ENCODE results near the gene TCAF1. TPM values are rescaled to one million over a fixed set of nuclear protein-coding genes. Genes with fewer than 3 reads are reported as not detected.
"Not testable (repeated sequence)": the region's sequence is repeated elsewhere in the genome, so short reads cannot be mapped to it uniquely, and the experiment has no call there.

Gene TCAF1
- total RNA-seq, 1 donor: 61.5 TPM

GRCh38 chr7:143876218-143876617 lies 25.8 kb downstream of the TCAF1 start:
- no peak overlapping the region for H3K4me3 ChIP-seq (ENCODE audit: low read depth, low read length)
- no peak for TF ChIP-seq CTCF (IDR thresholded peaks at IDR 0.05; ENCODE audit: insufficient read depth, low read length)
- DNase-seq (ENCODE audit: low read depth): no peak

- DNase-seq (ENCODE audit: low read depth); H3K4me3 ChIP-seq (ENCODE audit: low read depth, low read length): not testable (repeated sequence)
Measured at GRCh38 chr7:143873242-143873641, 28.7 kb downstream of the TCAF1 start.

GRCh38 chr7:143871534-143871933 lies 30.4 kb downstream of the TCAF1 start:
- not testable (repeated sequence) for DNase-seq (ENCODE audit: low read depth); H3K4me3 ChIP-seq (ENCODE audit: low read depth, low read length)

- DNase-seq (ENCODE audit: low read depth); H3K4me3 ChIP-seq (ENCODE audit: low read depth, low read length): not testable (repeated sequence)
Measured at GRCh38 chr7:143857994-143858393, 44.0 kb downstream of the TCAF1 start.

- not testable (repeated sequence) for DNase-seq (ENCODE audit: low read depth); H3K4me3 ChIP-seq (ENCODE audit: low read depth, low read length)
Measured at GRCh38 chr7:143855443-143855842, 46.5 kb downstream of the TCAF1 start.

- no peak for DNase-seq (ENCODE audit: low read depth)
- TF ChIP-seq CTCF (IDR thresholded peaks at IDR 0.05; ENCODE audit: insufficient read depth, low read length): no peak
- no peak overlapping the region for H3K4me3 ChIP-seq (ENCODE audit: low read depth, low read length)
Measured at GRCh38 chr7:143850682-143851081, 51.3 kb downstream of the TCAF1 start.

- H3K4me3 ChIP-seq (ENCODE audit: low read depth, low read length): no peak overlapping the region
- TF ChIP-seq CTCF (IDR thresholded peaks at IDR 0.05; ENCODE audit: insufficient read depth, low read length): no peak
- no peak for DNase-seq (ENCODE audit: low read depth)
Measured at GRCh38 chr7:143849785-143850479, 52.0 kb downstream of the TCAF1 start.

- no peak overlapping the region for H3K4me3 ChIP-seq (ENCODE audit: low read depth, low read length)
- no peak for DNase-seq (ENCODE audit: low read depth)
- TF ChIP-seq CTCF (IDR thresholded peaks at IDR 0.05; ENCODE audit: insufficient read depth, low read length): no peak
Measured at GRCh38 chr7:143848192-143848591, 53.8 kb downstream of the TCAF1 start.

GRCh38 chr7:143846692-143847091 lies 55.3 kb downstream of the TCAF1 start:
- H3K4me3 ChIP-seq (ENCODE audit: low read depth, low read length): no peak overlapping the region
- no peak for TF ChIP-seq CTCF (IDR thresholded peaks at IDR 0.05; ENCODE audit: insufficient read depth, low read length)
- DNase-seq (ENCODE audit: low read depth): no peak

Measured in fibroblast of the aortic adventitia (primary cell).